Left renal cortex interstitium (tissue), 4 donors: ENCODE measurements around the gene SLC23A3. TPM values are rescaled to one million over a fixed set of nuclear protein-coding genes. Genes with fewer than 3 reads are reported as not detected.
A peak's percentile ranks its signal among the peaks of the same experiment; 100 is the strongest.

Experiments
- DNase-seq, 4 donors: peaks; one replicate each; pipeline ENCODE4 v3.0.0-alpha.2; 2013; ENCODE audit warnings: low read depth in 4 of 4, low spot score in 2 of 4, missing footprints in 1 of 4
- polyA plus RNA-seq, 4 donors: library from polyadenylated mRNA; unstranded; fragments of 120-200 nt; gene quantifications; one replicate each; pipeline ENCODE4 v1.2.1, GENCODE V29; 2013; ENCODE audit not compliant: insufficient read length in 4 of 4

Gene SLC23A3
- polyA plus RNA-seq, 4 donors, result 10.8 to 30.1 (median 20.6) TPM

DNA sequence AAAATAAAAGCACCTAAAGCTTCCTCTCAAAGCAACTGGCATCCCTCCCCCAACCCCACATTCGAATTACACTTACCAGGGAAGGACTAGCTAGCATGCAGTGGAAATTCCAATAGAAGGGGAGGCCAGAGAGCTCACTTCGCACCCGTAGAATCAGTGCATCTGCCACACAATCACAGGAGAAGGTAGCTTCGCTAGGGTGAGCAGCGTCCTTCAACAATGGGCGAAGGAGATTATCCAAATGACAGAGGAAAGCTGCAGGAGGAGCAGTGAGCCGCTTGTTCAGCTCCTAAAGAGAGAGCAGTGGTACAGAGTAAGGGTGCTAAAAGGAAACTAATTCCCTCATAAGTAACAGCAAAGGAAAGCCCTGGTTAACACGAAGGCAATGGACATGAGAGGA is 12.4 kb downstream of the SLC23A3 start:
- DNase-seq, result no peak

DNA sequence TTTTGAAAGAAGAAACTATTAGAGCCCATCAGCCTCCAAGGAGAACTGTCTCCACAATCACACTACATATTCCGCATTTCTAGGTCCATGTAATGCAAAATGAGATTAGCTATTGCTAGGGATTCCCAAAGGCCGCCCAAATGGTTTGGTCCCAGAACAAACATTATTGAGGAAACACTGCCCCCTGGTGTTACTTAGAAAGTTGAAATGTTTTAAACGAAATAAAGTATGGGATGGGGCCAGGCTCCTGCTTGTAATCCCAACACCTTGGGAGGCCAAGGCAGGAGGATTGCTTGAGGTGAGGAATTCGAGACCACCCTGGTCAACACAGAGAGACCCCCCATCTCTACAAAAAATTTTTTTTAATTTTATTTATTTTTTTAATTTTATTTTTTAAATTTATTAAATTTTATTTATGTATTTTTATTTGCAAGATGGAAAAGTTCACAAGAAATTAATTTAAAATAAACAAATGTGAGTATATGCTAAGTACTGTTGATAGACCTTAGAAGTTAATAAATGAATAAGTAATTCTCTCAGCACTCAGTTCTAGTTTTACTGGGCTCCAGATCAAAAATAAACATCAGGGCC is 14.7 kb downstream of the SLC23A3 start:
- DNase-seq, result peak in 2 of 4 donors; percentile 34 to 73

GRCh38 chr2:219149667-219150066 is 20.2 kb downstream of the SLC23A3 start:
- no peak for DNase-seq

DNA sequence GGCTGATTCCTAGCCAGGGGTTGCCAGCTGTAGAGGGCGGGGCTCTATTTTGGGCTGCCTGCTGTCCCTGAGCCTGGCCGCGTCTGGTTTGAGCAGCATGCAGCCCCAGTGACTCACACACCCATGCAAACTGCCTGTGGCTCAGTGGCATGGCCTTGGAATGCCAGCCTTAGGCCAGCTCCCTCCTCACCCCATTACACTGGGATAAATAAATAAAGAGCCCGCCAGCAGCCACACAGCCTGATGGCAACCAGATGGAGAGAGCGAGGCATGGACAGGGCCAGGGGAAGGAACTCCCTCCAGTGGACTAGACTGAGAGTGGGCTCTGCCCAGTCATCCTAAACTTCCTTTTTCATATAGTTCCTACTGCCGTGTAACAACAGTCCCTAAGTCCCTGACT is 27.5 kb downstream of the SLC23A3 start:
- DNase-seq, result no peak

- DNase-seq, result no peak
Observed at GRCh38 chr2:219140722-219141121, 29.1 kb downstream of the SLC23A3 start.

DNA sequence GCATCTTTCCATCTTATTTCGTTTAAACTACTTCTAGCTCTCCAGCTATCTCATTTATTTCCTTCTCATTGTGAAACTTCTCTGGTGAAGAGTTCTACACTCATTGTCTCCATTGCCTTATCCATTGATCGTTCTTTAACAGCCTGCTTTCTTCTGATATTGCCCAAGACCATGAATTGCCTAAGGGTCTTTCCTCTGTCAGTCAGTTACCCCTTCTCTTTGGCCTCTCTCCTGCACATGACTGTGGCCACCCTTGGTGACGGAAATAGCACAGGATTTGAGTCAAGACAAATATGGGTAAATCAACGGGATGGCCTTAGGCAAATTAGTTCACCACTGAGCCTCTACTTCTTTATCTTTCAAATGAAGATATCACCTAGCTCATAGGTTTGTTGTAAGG is 35.9 kb downstream of the SLC23A3 start:
- DNase-seq, result no peak

GRCh38 chr2:219131744-219132143 is 38.1 kb downstream of the SLC23A3 start:
- DNase-seq, result no peak

DNA sequence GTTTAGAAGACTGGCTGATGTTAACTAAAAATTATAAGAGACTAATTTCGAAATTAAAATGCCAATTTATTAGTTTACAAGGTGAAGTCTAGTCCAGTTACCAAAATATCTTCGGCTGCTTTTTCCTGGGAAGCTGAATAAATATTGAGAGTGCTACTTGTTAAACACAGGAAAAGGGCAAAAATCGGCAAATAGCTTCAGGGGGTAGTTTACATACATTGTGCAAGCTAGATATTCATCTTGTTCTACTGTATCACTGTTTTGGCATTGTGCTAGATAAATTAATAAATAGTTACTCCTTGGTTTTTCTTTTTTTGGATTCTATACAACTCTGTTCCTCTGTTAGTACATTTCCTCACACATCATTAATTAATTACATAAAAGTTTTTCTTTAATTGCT is 38.5 kb downstream of the SLC23A3 start:
- no peak for DNase-seq

DNA sequence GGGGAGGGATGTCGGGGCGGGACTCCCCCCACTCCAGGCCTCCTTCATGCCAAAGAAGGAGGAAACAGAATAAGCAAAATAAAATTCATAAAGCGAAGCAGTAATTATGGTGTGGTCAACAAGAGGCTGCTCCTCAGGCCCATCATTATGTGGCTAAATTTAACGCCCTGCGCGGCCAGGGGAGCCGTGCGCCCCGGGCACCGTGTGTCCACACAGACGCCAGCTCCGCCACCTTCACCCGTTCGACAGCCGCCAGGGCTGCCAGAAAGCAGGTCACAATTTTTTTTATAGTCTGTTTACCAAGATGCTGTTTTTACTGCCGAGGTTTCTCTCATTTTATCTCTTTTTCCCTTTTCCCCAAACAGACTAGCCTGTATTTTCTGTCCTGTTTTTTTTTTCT is 40.2 kb downstream of the SLC23A3 start:
- no peak for DNase-seq

DNA sequence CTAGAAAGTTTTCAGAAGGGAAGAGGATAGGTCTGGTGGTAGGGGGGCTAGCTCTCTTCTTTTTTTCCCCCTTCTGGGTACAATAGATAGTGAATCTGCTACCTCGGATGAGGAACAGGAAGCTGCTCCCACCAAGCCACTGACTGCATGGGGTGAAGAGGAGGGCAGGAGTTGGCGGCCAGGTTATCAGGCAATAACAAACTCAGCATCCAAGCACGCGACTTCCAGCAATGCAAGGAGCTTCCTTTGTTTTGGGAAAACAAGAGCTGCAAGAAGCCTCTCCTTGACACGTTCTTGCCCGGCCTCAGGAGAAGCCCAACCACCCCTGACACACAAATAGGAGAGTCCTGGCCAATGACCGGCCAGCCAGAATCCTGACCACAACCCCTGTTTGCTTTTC is 41.4 kb downstream of the SLC23A3 start:
- no peak for DNase-seq

DNA sequence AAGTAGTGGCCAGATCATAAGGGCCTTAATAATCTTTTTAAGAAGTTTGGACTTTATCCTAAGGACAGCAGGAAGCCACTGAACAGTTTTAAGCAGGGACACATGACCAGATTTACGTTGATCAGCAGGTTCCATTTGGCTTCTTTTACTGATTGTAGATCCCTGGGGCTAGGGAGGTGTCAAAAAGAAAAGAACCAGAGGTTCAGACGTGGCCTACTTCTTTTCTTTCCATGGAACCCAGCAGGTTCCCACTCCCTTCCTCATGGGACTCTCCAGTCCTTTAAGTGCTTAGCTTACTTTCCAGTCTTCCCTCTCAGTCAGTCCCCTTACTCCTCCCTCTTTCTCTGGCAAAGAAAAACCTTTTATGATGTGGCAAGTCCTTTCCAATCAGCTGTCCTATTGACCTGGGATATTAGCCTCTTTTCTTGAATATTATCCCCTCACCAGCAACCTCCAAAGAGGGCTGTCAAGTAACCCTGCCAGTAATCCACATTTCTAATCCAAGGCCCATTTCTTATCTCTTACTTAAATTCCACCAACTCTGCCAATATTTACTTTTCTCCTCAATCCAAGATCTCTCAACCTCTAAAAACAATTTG is 42.7 kb downstream of the SLC23A3 start:
- no peak for DNase-seq

DNA sequence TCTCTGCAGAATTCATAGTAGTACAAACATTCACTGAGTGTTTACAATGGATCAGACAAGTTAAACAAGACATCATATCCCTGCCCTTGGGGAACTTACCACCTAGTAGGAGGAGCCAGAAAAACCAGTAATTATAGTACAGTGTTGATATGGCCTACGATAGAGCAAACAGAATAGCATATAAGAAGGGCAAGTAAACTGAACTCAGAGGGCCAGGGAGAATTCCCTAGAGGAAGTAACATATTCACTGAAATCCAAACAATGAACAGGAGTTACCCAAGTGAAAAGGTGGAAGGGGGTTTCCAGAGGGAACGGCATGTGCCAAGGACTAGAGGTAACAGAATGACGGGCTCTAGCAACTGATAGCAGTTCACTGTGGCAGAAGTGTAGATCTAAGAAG is 43.3 kb downstream of the SLC23A3 start:
- DNase-seq, result no peak

DNA sequence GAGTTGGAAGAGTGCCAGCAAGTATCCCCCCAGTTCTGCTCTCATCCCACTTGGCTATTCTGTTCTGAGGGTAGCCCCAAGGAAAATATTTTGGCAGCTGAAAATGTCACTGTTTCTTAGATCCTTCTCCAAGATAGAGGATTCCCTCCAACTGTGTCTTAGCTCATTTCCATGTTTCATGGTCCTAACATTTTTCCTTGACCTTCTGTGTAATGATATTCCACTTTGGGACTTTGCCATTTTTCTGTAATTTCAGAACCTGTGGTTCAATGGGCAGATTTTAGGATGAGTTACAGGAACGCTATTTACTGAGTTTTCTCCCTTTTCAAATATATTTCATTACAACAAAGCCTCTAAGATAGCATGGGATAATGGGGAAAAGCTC is 44.0 kb downstream of the SLC23A3 start:
- no peak for DNase-seq

- DNase-seq, result no peak
Observed at GRCh38 chr2:219125225-219125885, 44.5 kb downstream of the SLC23A3 start.

DNA sequence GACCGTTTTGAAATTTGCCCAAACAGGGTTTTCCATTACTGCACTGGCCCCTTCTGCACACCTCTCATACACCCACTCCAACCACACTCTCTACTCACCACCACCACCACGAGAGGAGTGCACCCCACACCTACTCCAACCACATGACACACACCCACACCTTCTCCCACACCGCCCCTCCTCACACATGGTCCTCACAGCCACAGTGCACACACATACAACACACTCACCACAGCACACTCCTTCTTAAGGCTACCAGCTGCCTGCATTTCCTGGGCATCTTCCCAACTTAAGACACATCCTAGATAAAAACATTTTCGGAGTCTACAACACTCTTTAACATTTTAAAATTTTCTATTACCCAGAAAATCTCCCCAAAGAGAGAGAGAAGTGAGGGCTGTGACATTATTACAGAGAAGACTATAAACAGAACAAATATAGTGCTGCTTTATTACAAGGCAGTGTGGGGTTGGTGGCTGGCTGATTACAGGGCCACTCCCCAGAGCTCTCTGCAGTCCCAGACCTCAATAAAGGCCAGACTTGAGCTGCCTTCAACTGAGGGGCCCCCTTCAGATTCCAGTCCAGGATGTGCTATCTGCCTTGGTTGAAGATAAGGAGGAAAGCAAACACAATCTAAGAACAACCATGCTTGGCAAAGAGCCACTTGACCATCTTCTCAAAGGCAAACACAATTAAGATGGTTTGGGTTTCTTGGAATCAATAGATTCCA is 45.3 kb downstream of the SLC23A3 start:
- DNase-seq, result no peak

- DNase-seq, result no peak
Observed at GRCh38 chr2:219123356-219124135, 46.3 kb downstream of the SLC23A3 start.

- DNase-seq, result no peak
Observed at GRCh38 chr2:219122202-219122980, 47.4 kb downstream of the SLC23A3 start.

DNA sequence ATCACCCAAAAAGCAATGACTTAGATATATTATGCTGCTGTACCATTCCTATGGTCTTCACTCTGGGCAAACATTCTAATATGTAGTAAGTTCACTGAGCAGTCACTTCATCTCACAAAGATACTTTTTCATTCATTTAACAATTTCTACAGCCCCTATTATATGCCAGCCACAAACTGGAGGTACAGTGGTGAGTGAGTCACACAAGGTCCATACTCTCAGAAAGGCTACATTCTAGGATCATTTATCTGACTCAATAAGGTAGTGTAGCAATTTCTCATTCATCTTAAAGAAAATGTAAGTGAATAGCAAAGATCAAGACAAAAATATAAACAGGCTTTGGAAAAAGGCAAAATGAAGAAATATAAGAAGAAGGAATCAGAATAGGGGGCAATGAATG is 49.7 kb downstream of the SLC23A3 start:
- no peak for DNase-seq

- peak in 3 of 4 donors; percentile 11 to 45 (median 17) for DNase-seq
Observed at GRCh38 chr2:219119422-219120043, 50.3 kb downstream of the SLC23A3 start.

DNA sequence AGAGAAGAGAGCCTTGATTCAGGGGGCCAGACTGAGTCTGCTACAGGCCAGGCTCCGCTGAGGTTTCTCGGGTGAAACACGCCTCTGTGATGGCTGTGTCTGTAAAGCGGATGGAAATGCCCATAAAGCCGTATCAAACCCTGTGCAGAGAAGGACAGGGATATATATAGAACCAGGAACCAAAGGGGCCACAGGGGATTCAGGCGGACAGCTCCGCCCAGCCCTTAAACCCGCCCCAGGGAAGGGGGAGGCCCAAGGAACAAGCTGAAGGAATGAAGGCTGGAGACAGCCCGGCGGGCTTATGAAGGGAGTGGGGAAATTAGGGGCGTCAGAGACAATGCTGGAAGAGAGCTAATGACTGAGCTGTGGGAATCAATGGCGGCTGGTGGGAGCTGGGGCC is 51.3 kb downstream of the SLC23A3 start:
- no peak for DNase-seq
